Fibroblast of peridontal ligament (primary cell): ENCODE results near the gene SVIL.
"Not testable (repeated sequence)": the region's sequence is repeated elsewhere in the genome, so short reads cannot be mapped to it uniquely, and the experiment has no call there.

Experiments used
- DNase-seq: peaks from one replicate; pipeline ENCODE4 v3.0.0-alpha.2; 2010; ENCODE audit errors: extremely low read depth

Gene SVIL

GRCh38 chr10:29455095-29455494 is 179.7 kb downstream of the SVIL start:
- no peak for DNase-seq

DNA sequence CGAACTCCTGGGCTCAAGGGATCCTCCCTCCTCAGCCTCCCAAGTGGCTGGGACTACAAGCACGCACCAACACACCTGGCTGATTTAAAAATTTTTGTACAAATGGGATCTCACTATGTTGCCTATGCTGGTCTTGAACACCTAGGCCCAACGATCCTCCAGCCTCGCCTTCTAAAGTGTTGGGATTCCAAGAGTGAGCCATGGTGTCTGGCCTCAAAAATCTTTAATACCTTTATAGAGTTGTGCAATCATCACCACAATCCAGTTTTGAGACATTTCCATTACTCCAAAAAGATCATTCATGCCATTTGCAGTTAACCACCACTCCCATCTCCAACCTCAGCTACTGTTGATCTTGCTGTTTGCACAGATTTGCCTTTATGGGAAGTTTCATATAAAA is 180.5 kb downstream of the SVIL start:
- DNase-seq: no peak

DNA sequence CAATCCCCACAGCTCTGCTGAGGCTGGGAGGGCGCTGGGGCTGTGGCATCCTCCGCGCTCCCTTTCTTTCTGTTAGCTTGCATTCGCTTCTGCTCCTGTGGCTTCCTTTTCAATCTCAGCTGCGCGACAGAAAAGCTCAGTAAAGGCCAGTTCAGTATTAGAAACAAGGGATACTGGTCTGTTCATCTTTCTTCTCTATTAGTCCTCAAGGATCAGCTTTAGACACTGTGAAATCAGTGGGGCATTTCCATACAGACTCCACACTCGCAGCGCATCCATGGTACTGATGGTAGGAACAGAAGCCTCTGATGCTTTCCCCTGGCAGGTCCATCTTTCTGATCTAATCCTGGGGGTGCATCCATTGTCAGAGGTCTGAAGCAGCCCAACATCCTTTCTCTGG is 182.2 kb downstream of the SVIL start:
- no peak for DNase-seq

DNA sequence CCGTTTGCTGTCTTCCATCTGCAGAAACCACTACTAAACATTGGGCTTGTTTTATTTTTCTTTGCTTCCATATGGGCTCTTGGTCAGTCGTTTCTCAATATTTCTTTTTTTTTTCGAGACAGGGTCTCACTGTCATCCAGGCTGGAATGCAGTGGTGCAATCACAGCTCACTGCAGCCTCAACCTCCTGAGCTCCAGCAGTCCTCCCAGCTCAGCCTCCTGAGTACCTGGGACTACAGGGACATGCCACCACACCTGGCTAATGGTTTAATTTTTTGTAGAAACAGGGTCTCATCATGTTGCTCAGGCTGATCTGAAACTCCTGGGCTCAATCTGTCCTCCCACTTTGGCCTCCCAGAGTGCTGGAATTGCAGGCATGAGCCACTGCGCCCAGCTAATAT is 182.8 kb downstream of the SVIL start:
- no peak for DNase-seq

DNA sequence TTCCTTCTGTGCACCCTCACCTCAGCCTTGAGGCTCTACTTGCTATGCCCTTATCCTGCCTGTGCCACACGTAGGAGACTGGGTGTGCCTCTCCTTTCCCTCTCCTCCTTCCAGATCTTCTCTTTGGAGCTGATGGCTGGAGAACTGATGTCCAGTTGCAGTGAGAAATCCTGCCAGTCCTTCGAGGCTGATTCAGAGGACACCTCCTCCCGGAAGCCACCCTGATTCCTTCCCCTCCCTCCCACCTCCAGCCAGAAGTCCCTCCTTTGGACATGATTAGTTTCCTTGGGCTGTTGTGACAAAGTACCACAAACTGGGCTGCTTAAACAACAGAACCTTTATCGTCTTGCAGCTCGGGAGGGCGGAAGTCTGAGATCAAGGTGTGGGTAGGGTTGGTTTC is 184.4 kb downstream of the SVIL start:
- no peak for DNase-seq

DNA sequence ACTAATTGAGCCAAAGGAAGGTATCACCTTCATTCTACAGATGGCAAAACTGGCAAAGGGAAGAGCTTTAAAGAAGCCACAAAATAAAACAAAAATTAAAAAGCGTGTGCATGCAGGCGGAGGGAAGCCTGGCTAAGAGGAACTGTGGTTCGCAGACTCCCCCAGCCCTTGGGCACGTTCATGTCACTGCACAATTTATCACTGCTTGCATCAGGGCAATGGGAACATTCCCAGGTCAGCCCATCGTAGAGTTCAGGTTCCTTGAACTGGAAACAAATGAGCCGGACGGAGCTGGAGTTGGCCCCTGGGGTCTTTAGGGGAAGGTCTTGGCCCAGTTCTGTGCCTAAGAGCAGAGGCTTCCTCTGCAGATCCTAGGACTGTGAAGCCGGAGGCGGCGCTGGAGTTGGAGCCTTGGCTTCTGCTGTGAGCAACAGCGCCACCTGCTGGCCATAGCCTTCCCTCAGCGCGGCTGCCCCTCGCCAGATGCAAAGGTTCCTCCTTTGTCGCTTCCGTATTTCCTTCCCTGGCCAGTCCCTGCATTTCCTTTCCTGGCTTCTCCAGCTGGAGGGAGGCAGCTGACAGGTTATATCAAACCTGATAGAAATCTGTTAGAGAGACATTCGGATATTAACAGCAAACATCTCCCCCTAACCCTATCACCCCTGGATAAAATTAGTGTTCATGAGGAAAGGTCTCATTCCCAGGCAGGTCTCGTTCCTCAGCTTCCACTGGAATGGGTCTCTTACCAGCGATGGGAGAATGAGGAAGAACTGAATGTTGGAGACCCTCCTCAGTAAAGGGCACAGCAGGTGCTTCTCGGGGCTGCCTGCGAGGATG is 185.8 kb downstream of the SVIL start:
- DNase-seq: peak; percentile 74

GRCh38 chr10:29448125-29448524 is 186.6 kb downstream of the SVIL start:
- no peak for DNase-seq

DNA sequence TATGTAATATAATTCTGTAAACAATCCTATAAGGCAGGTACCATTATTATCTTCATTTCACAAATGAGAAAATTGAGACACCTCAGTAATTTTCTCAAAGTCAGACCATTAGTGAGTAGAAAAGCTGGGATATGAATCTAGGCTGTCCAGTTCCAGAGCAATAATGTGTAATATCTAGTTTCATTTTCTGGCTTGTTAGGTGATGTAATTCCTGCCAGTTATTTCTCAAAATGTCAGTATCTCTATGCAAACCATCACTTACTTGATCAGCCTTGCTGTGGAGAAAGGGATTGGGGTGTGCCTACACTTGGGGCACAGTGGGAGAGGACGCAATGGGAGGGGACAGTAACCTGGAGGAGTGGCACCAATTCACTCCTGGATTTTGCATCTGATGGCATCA is 188.4 kb downstream of the SVIL start:
- DNase-seq: peak; percentile 71

- peak; percentile 20 for DNase-seq
These were observed 190.8 kb downstream of the SVIL start for GRCh38 chr10:29443745-29444523.

GRCh38 chr10:29440981-29441380 is 193.8 kb downstream of the SVIL start:
- DNase-seq: no peak

GRCh38 chr10:29439005-29439404 is 195.8 kb downstream of the SVIL start:
- DNase-seq: not testable (repeated sequence)

DNA sequence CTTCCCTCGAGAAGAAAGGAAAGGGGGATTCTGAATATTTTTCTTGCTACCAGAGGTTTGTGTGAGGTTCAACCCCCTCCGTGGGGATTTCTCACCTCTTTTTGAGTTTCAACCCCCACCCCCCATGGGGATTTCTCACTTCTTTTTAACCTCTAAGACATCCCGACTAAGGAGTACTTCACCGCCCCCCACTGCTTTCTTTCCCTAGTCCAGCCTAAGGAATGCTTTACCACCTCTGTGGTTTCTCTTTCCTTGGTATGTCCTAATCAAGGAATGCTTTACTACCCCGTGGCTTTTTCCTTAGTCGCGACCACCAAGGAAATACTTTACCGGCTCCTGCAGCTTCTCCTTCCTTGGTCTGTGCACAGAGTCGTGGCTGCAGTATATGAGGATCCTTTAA is 196.5 kb downstream of the SVIL start:
- DNase-seq: no peak

DNA sequence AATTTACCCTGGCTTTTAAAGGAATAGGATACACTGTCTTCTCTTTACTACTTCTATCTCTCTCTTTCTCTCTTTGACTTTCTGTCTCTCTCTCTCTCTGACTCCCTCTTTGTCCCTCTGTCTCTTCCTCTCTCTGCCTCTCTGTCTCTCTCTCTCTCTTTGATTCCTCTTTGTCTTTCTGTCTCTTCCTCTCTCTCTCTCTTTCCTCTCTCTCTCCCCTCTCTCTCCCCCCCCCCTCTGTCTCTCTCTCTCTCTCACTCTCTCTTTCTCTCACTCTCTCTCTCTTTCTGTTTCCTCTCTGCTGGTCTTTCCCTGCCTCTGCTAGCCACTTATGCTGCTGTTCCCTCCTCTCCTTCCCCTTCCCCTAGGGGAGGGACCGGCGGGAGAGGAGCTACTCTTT is 196.9 kb downstream of the SVIL start:
- no peak for DNase-seq

DNA sequence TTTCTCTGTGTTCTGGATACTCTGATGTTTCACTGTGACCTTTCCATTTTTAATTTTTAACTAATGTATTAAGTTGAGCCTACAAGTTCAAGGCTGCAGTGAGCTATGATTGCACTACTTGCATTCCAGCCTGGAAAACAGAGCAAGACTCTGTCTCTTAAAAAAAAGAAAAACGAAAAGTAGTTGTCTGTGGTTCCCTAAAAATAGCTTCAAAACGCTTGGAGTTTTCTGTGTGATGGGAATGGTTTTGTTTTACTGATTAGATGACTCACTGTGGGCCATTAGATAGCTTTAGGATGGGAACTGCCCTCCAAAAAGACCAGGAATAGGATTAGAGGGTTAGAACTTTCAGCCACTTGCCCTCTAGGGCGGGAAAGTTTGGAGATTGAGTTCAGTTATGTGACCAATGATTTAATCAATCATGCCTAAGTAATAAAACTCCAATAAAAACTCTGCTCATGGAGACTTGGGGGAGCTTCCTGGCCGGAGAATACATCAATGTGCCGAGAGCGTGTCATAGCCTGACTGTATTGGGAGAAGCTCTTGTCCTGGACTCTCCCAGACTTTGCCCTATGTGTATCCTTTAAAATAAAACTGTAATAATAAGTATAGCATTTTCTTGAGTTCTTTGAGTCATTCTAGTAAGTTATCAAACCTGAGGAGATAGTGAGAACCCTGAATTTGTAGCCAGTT is 198.8 kb downstream of the SVIL start:
- peak; percentile 92 for DNase-seq

DNA sequence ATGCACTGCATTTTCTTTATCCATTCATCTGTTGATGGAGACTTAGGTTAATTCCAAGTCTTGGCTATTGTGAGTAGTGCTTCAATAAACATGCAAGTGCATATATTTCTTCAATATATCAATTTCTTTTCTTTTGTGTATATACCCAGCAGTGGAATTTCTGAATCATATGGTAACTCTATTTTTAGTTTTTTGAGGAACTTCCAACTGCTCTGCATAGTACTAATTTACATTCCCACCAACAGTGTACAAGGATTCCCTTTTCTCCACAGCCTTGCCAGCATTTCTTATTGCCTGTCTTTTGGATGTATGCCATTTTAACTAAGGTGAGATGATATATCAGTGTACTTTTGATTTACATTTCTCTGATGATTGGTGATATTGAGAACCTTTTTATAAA is 200.7 kb downstream of the SVIL start:
- DNase-seq: peak; percentile 57

- no peak for DNase-seq
These were observed 203.1 kb downstream of the SVIL start for GRCh38 chr10:29431711-29432110.

GRCh38 chr10:29430101-29430500 is 204.7 kb downstream of the SVIL start:
- DNase-seq: peak; percentile 86

GRCh38 chr10:29428486-29428885 is 206.3 kb downstream of the SVIL start:
- no peak for DNase-seq

DNA sequence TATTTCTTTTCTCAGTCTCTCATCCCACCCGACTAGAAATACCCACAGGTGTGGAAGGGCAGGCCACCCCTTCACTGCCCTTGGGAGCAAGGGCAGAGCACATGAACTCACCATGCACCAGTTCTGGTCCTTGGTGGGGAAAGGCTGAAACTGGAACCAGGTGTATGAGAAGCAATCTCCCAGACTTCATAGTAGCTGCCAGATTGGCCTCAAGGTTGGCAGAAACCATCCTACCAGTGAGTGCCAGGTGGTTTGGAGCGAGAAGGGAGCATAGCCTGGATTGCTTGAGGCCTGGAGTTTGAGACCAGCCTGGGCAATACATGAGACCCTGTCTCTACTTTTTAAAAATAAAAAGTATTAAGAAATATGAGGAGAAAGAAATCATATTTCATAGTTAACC is 207.1 kb downstream of the SVIL start:
- no peak for DNase-seq

DNA sequence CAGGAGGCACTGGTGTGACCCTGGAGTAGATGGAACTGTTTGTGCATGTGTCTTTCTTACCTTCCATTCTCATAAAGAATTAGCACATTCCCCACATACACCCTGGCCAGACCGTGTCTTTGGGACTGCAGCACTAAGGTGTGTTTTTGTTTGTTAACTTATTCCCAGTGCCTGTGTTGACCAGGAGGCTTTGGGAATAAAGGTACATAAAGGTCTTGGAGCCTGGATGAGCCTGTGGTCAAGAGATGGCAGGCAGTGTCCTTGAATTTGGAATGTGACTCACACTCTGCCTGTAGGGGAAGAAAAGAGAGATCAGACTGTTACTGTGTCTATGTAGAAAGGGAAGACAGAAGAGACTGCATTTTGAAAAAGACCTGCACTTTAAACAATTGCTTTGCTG is 208.4 kb downstream of the SVIL start:
- DNase-seq: no peak

DNA sequence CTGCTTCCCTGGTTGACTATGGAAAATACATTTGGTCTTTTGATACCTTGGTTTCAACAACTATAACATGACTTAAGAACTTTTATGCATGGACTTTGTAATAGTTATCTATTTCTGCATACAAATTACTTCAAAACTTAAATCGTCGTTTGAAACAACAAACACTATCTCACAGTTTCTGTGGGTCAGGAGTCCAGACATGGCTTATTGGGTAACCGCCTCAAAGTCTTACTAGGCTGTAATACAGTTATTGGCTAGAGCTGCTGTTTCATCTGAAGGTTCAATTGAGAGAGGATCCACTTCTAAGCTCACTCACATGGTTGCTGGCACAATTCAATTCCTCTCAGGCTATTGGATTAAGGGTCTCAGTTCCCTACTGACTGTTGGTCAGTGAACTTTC is 210.8 kb downstream of the SVIL start:
- DNase-seq: no peak

DNA sequence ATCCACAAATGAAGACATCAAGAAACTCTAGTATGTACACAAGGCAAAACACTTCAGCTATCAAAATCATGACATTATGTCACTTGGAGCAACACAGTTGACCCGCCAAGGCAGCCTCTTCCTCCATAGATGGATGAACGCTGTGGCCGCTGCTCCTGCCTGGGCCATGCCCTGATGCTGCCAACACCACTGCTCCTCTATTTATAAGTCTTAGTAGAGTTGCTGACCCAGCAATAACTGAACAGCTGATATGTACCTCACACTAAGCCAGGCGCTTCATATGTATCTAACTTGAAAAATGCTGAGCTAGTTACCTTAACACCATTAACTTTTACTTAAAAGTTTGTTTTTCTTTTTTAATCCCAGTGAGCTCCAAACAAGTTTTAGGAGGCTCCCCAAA is 214.0 kb downstream of the SVIL start:
- DNase-seq: no peak

GRCh38 chr10:29417324-29417723 is 217.4 kb downstream of the SVIL start:
- no peak for DNase-seq
